NCI-H146 (cell line): ENCODE measurements around the gene TANC2.
A peak's percentile ranks its signal among the peaks of the same experiment; 100 is the strongest.
"Not testable (repeated sequence)": the region's sequence is repeated elsewhere in the genome, so short reads cannot be mapped to it uniquely, and the experiment has no call there.

Source experiments
- DNase-seq: peaks from one replicate; lab custom pipeline; 2025; lab: John Stamatoyannopoulos, UW

The TANC2 gene

GRCh38 chr17:62964506-62964905, 1.5 kb upstream of the TANC2 start:
- no peak for DNase-seq

GRCh38 chr17:62965174-62965685, 805 bp upstream of the TANC2 start:
- no peak for DNase-seq

GRCh38 chr17:62966426-62967204, 580 bp downstream of the TANC2 start:
- DNase-seq = no peak

GRCh38 chr17:62967205-62967529, 1.1 kb downstream of the TANC2 start:
- no peak for DNase-seq

- DNase-seq = peak; percentile 77
These were observed 2.4 kb downstream of the TANC2 start for GRCh38 chr17:62968445-62968923.

- no peak for DNase-seq
These were observed 4.6 kb downstream of the TANC2 start for GRCh38 chr17:62970610-62971009.

GRCh38 chr17:62971853-62972252, 5.8 kb downstream of the TANC2 start:
- no peak for DNase-seq

- DNase-seq = no peak
These were observed 8.8 kb downstream of the TANC2 start for GRCh38 chr17:62974788-62975187.

GRCh38 chr17:62975206-62975605, 9.2 kb downstream of the TANC2 start:
- DNase-seq = no peak

GRCh38 chr17:62976643-62977231, 10.7 kb downstream of the TANC2 start:
- DNase-seq = not testable (repeated sequence)

GRCh38 chr17:62980842-62981241, 14.8 kb downstream of the TANC2 start:
- no peak for DNase-seq

- no peak for DNase-seq
These were observed 15.9 kb downstream of the TANC2 start for GRCh38 chr17:62981933-62982332.

- no peak for DNase-seq
These were observed 18.8 kb downstream of the TANC2 start for GRCh38 chr17:62984801-62985200.

GRCh38 chr17:62986549-62986948, 20.5 kb downstream of the TANC2 start:
- no peak for DNase-seq

- no peak for DNase-seq
These were observed 21.1 kb downstream of the TANC2 start for GRCh38 chr17:62987136-62987535.

GRCh38 chr17:62989501-62989900, 23.5 kb downstream of the TANC2 start:
- DNase-seq = no peak

GRCh38 chr17:62994931-62995330, 28.9 kb downstream of the TANC2 start:
- DNase-seq = no peak

GRCh38 chr17:62995377-62995885, 29.4 kb downstream of the TANC2 start:
- peak; percentile 31 for DNase-seq

GRCh38 chr17:62996221-62996620, 30.2 kb downstream of the TANC2 start:
- DNase-seq = no peak

- DNase-seq = no peak
These were observed 32.1 kb downstream of the TANC2 start for GRCh38 chr17:62998166-62998565.

- DNase-seq = no peak
These were observed 32.8 kb downstream of the TANC2 start for GRCh38 chr17:62998665-62999393.

GRCh38 chr17:62999736-63000135, 33.7 kb downstream of the TANC2 start:
- DNase-seq = no peak
